ENCODE measurements around the gene ADAM17.

ADAM17 gene

GRCh38 chr2:9445089-9445488 lies 110.5 kb downstream of the ADAM17 start:
- Histone ChIP-seq H3K9ac (ENCODE audit: low read depth, low read length) (no peak overlapping the region), H3K27ac (ENCODE audit: low read depth, low read length) (no peak overlapping the region), H3K4me3 (ENCODE audit: low read depth, low read length) (no peak overlapping the region), H3K27me3 (ENCODE audit: control insufficient read depth, insufficient read depth, low read length) (no peaks in the 10 kb centered on the region), H3K4me1 (ENCODE audit: control insufficient read depth, insufficient read depth, low read length) (no peaks in the 10 kb centered on the region), H3K9me3 (ENCODE audit: control insufficient read depth, insufficient read depth, low read length) (no peaks in the 10 kb centered on the region), H3K36me3 (ENCODE audit: control insufficient read depth, insufficient read depth, low read length) (peaks cover 91% of the 10 kb centered on the region)

- Histone ChIP-seq H3K9ac (ENCODE audit: low read depth, low read length) (no peak overlapping the region), H3K27ac (ENCODE audit: low read depth, low read length) (no peak overlapping the region), H3K9me3 (ENCODE audit: control insufficient read depth, insufficient read depth, low read length) (no peaks in the 10 kb centered on the region), H3K36me3 (ENCODE audit: control insufficient read depth, insufficient read depth, low read length) (peaks cover 90% of the 10 kb centered on the region), H3K4me1 (ENCODE audit: control insufficient read depth, insufficient read depth, low read length) (no peaks in the 10 kb centered on the region), H3K4me3 (ENCODE audit: low read depth, low read length) (no peak overlapping the region), H3K27me3 (ENCODE audit: control insufficient read depth, insufficient read depth, low read length) (no peaks in the 10 kb centered on the region)
These were observed 112.1 kb downstream of the ADAM17 start for GRCh38 chr2:9443526-9443925.

GRCh38 chr2:9441556-9441955 lies 114.1 kb downstream of the ADAM17 start:
- H3K36me3 ChIP-seq (ENCODE audit: control insufficient read depth, insufficient read depth, low read length): peaks cover 90% of the 10 kb centered on the region

GRCh38 chr2:9440058-9440727 lies 115.4 kb downstream of the ADAM17 start:
- Histone ChIP-seq H3K36me3 (ENCODE audit: control insufficient read depth, insufficient read depth, low read length) (peaks cover 88% of the 10 kb centered on the region), H3K4me3 (ENCODE audit: low read depth, low read length) (no peak overlapping the region), H3K9me3 (ENCODE audit: control insufficient read depth, insufficient read depth, low read length) (no peaks in the 10 kb centered on the region), H3K27ac (ENCODE audit: low read depth, low read length) (no peak overlapping the region), H3K4me1 (ENCODE audit: control insufficient read depth, insufficient read depth, low read length) (no peaks in the 10 kb centered on the region), H3K9ac (ENCODE audit: low read depth, low read length) (no peak overlapping the region), H3K27me3 (ENCODE audit: control insufficient read depth, insufficient read depth, low read length) (no peaks in the 10 kb centered on the region)

More at GRCh38 chr2:9441556-9441955, 114.1 kb downstream of the ADAM17 start:
- Histone ChIP-seq H3K9ac (ENCODE audit: low read depth, low read length) (no peak overlapping the region), H3K4me3 (ENCODE audit: low read depth, low read length) (no peak overlapping the region), H3K27ac (ENCODE audit: low read depth, low read length) (no peak overlapping the region), H3K9me3 (ENCODE audit: control insufficient read depth, insufficient read depth, low read length) (no peaks in the 10 kb centered on the region), H3K4me1 (ENCODE audit: control insufficient read depth, insufficient read depth, low read length) (no peaks in the 10 kb centered on the region), H3K27me3 (ENCODE audit: control insufficient read depth, insufficient read depth, low read length) (no peaks in the 10 kb centered on the region)

GRCh38 chr2:9439536-9439935 lies 116.1 kb downstream of the ADAM17 start:
- Histone ChIP-seq H3K9ac (ENCODE audit: low read depth, low read length) (no peak overlapping the region), H3K9me3 (ENCODE audit: control insufficient read depth, insufficient read depth, low read length) (no peaks in the 10 kb centered on the region), H3K4me3 (ENCODE audit: low read depth, low read length) (no peak overlapping the region), H3K27ac (ENCODE audit: low read depth, low read length) (no peak overlapping the region), H3K36me3 (ENCODE audit: control insufficient read depth, insufficient read depth, low read length) (peaks cover 89% of the 10 kb centered on the region), H3K4me1 (ENCODE audit: control insufficient read depth, insufficient read depth, low read length) (no peaks in the 10 kb centered on the region), H3K27me3 (ENCODE audit: control insufficient read depth, insufficient read depth, low read length) (no peaks in the 10 kb centered on the region)
